OCI-LY7 (cell line): ENCODE measurements around the gene CHD2. TPM values are rescaled to one million over a fixed set of nuclear protein-coding genes. Genes with fewer than 3 reads are reported as not detected.
A peak's percentile ranks its signal among the peaks of the same experiment; 100 is the strongest.

Experiments used
- BruUV-seq: library from RNA; stranded (reverse); fragments of 400-500 nt; replicated peaks from 2 replicates; lab custom pipeline; 2021; lab: Mats Ljungman, UMichigan
- CTCF ChIA-PET: fragments of 300-600 bp; sonication (Branson Sonifier 250); formaldehyde crosslinking; loops from one replicate; lab custom pipeline; 2022; ENCODE audit warnings: antibody characterized with exemption; ENCODE audit not compliant: unreplicated experiment; lab: Charles Lee
- POLR2A ChIA-PET: fragments of 300-600 bp; sonication (Branson Sonifier 250); formaldehyde crosslinking; loops from one replicate; lab custom pipeline; 2022; ENCODE audit warnings: antibody characterized with exemption; lab: Charles Lee
- DNase-seq: peaks from one replicate; pipeline ENCODE4 v3.0.0-alpha.2; 2015; ENCODE audit warnings: low spot score
- H2AFZ ChIP-seq: fragments of 200-600 bp; sonication (generic), shearing (Covaris generic); 2 replicates; pipeline ENCODE4 v1.6.1; 2014; ENCODE audit warnings: mild to moderate bottlenecking, antibody characterized with exemption, low read length, moderate library complexity
- H3K27ac ChIP-seq: fragments of 200-600 bp; sonication (generic); 2 replicates; pipeline ENCODE4 v1.5.1; 2014; ENCODE audit warnings: mixed run types, low read depth, mild to moderate bottlenecking, moderate library complexity, low read length, inconsistent platforms; ENCODE audit not compliant: poor library complexity, severe bottlenecking
- H3K36me3 ChIP-seq: fragments of 200-600 bp; sonication (generic); 2 replicates; pipeline ENCODE4 v1.6.1; 2014; ENCODE audit warnings: mild to moderate bottlenecking, antibody characterized with exemption, low read length, moderate library complexity, mixed read lengths; ENCODE audit not compliant: insufficient read depth
- H3K4me1 ChIP-seq: fragments of 200-600 bp; sonication (generic); 2 replicates; pipeline ENCODE4 v1.5.1; 2014; ENCODE audit warnings: mild to moderate bottlenecking, low read length; ENCODE audit not compliant: insufficient read depth, poor library complexity, severe bottlenecking
- H3K4me2 ChIP-seq: fragments of 200-600 bp; sonication (generic); 2 replicates; pipeline ENCODE4 v1.6.1; 2014; ENCODE audit warnings: mild to moderate bottlenecking, low read length
- H3K4me3 ChIP-seq: fragments of 200-600 bp; sonication (generic); 2 replicates; pipeline ENCODE4 v1.5.1; 2014; ENCODE audit warnings: mild to moderate bottlenecking, low read depth, low read length; ENCODE audit not compliant: poor library complexity, severe bottlenecking
- H3K79me2 ChIP-seq: fragments of 200-600 bp; sonication (generic); 2 replicates; pipeline ENCODE4 v1.6.1; 2016; ENCODE audit warnings: low read depth, mild to moderate bottlenecking, low read length, moderate library complexity, mixed read lengths; ENCODE audit not compliant: insufficient read depth
- H3K9me2 ChIP-seq: fragments of 200-600 bp; sonication (generic); 2 replicates; pipeline ENCODE4 v1.6.1; 2016; ENCODE audit warnings: mild to moderate bottlenecking, low read length, mixed read lengths; ENCODE audit not compliant: insufficient read depth
- H3K9me3 ChIP-seq: fragments of 200-600 bp; sonication (generic); 2 replicates; pipeline ENCODE4 v1.6.1; 2014; ENCODE audit warnings: mild to moderate bottlenecking, mixed run types, low read length, mixed read lengths
- H4K20me1 ChIP-seq: fragments of 200-600 bp; sonication (generic); 2 replicates; pipeline ENCODE4 v1.6.1; 2014; ENCODE audit warnings: mild to moderate bottlenecking, antibody characterized with exemption, low read length, moderate library complexity, mixed read lengths; ENCODE audit not compliant: insufficient read depth
- CTCF ChIP-seq: fragments of 200-600 bp; sonication (generic); conservative IDR thresholded peaks from 2 replicates; pipeline ENCODE4 v1.5.1; 2014; ENCODE audit warnings: mild to moderate bottlenecking, antibody characterized with exemption, low read length, moderate library complexity, mixed read lengths
- EZH2phosphoT487 ChIP-seq: fragments of 200-600 bp; sonication (generic); IDR thresholded peaks from 2 replicates; pipeline ENCODE4 v1.6.1; 2018; ENCODE audit warnings: low read depth, borderline replicate concordance, mild to moderate bottlenecking, mixed run types, antibody characterized with exemption, low read length, moderate library complexity, mixed read lengths
- intact Hi-C: fragments of 100-400 bp; cut with micrococcal nuclease; formaldehyde crosslinking; loops from one replicate; pipeline ENCODE4 v1.10.0; 2022; ENCODE audit not compliant: unreplicated experiment
- total RNA-seq, 2 experiments: library from RNA; depleted of rRNA in 1 of 2; stranded (reverse); fragments of >200 nt in 1 of 2; shearing (Covaris generic) in 1 of 2; gene quantifications; 2 replicates each; pipeline ENCODE4 v1.2.3, GENCODE V29; 2014 to 2022

The CHD2 gene
- total RNA-seq, 2 experiments from 2014 or later = 133 to 213 TPM

- POLR2A ChIA-PET = interaction anchor here (0.6 to 10.3 kb wide), 14 partner anchors 8 to 99 kb away, joined by 3 to 147 read pairs (median 6); no protein-coding TSS in a partner anchor
These were observed 1.1 kb downstream of the CHD2 start for GRCh38 chr15:92901072-92901761.

GRCh38 chr15:92901995-92902394, 1.9 kb downstream of the CHD2 start:
- intact Hi-C loops = no loop called here
- DNase-seq = no peak
- Histone ChIP-seq H3K4me1 (peaks cover 45% of the 10 kb centered on the region), H3K4me2 (peak overlapping the region; percentile 90), H2AFZ (no peak overlapping the region), H3K9me2 (no peaks in the 10 kb centered on the region), H3K4me3 (peak overlapping the region; percentile 92), H4K20me1 (peaks cover 33% of the 10 kb centered on the region; the same call in 1 of the 2 replicates), H3K79me2 (peaks cover 96% of the 10 kb centered on the region), H3K27ac (peak overlapping the region; percentile 94), H3K36me3 (peaks cover 75% of the 10 kb centered on the region), H3K9me3 (peaks cover 25% of the 10 kb centered on the region; the same call in 1 of the 2 replicates)
- ChIA-PET POLR2A (interaction anchor here (0.6 to 10.3 kb wide), 7 partner anchors 18 to 92 kb away, joined by 6 to 147 read pairs (median 6); no protein-coding TSS in a partner anchor), CTCF (no interaction called here)
- TF ChIP-seq EZH2phosphoT487 = no peak
- no peak for TF ChIP-seq CTCF
- TSS peak; percentile 44 for BruUV-seq

More at GRCh38 chr15:92901072-92901761, 1.1 kb downstream of the CHD2 start:
- Histone ChIP-seq H3K79me2 (peaks cover 96% of the 10 kb centered on the region), H3K36me3 (peaks cover 80% of the 10 kb centered on the region), H2AFZ (no peak overlapping the region), H4K20me1 (peaks cover 30% of the 10 kb centered on the region; the same call in 1 of the 2 replicates), H3K4me3 (peak overlapping the region; percentile 92), H3K9me3 (peaks cover 25% of the 10 kb centered on the region; the same call in 1 of the 2 replicates), H3K27ac (peak overlapping the region; percentile 94), H3K9me2 (no peaks in the 10 kb centered on the region), H3K4me2 (peak overlapping the region; percentile 90), H3K4me1 (peaks cover 42% of the 10 kb centered on the region)
- TSS peak; percentile 72 for BruUV-seq
- CTCF ChIA-PET = no interaction called here
- TF ChIP-seq CTCF (no peak), EZH2phosphoT487 (no peak)
- peak; percentile 67 for DNase-seq
- intact Hi-C loops = no loop called here
